Stimulated activated CD8-positive, alpha-beta memory T cell treated with anti-CD3 and anti-CD28 coated beads, Interleukin-7, amount 100 ng/mL, for 1 hour (primary cell): ENCODE measurements around the gene DIMT1.

ENCODE experiments used
- DNase-seq, 2 donors: peaks; one replicate each; pipeline ENCODE4 v3.0.0-alpha.2; 2020; ENCODE audit warnings: low read depth in 2 of 2

Gene DIMT1

DNA sequence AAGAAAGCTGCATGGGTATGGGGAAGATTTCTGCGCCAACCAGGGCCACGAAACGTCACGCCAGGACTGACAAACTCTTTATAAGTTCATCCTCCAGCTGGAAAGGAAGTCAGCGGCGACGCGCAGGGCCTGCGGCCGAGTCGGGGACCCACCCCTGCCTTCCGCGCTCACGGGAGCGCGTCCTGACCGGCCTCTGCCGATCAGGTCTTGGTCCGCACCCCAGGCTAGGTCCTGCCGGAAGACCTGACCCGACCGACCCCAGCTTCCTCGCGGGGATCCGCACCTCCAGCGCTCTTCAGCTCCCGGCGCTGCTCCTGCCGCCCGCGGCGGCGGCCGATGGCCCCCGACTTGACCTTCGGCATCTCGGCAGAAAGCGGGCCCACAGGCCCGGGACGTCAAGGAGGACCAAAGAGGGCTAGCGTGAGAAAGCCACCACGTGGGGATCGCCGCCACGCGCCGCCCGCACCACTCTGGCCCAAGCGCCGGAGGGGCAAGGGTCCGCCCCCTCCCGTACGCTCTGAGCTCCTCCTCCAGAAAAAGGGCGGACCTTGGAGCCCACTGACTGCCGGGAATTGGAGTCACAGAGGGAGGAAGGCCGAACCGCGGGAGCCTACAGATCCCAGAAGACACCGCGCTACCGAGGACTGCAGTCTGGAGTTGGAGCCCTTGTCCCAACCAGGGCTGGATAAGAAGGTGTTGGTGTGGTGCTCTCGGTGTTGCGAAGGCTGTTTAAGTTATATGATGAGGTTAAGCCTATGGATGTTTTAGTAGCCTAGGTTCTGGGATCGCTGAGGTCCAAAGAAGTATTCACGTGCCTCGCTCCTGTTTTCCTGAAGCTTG lies at the start of gene DIMT1:
TSS of gene DIMT1 (minus strand) at position 495 of the 840 bp plus-strand sequence. CDS start at position 362, 133 bp downstream.
- peak; percentile 78 to 80 for DNase-seq

DNA sequence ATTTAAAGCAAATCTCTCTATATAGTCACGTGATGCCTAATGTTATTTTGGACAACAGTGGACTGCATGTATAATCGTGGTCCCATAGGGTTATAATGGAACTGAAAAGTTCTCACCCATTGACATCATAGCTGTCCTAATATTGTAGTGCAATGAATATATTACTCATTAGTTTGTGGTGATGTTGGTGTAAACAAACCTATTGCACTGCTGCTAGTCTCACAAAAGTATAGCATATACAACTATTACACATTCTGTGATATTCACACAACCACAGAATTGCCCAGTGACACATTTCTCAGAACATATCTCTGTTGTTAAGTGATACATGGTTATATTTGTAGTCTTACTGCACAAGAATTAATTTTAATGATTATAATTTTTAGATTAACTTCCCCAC lies 46.6 kb upstream of the DIMT1 start:
- DNase-seq = no peak

DNA sequence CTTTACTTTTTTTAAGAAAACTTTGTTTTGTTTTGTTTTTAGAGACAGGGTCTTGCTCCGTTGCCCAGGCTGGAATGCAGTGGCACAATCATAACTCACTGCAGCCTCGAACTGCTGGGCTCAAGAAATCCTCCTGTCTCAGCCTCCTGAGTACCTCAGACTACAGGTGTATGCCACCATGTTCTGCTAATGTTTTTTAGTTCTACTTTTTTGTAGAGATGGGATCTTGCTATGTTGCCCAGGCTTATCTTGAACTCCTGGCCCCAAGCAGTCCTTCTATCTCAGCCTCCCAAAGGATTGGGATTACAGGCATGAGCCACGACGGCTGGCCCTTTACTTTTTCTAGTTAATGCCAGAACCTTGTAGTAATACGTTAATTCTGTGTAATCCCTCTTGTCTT lies 44.8 kb upstream of the DIMT1 start:
- no peak for DNase-seq

DNA sequence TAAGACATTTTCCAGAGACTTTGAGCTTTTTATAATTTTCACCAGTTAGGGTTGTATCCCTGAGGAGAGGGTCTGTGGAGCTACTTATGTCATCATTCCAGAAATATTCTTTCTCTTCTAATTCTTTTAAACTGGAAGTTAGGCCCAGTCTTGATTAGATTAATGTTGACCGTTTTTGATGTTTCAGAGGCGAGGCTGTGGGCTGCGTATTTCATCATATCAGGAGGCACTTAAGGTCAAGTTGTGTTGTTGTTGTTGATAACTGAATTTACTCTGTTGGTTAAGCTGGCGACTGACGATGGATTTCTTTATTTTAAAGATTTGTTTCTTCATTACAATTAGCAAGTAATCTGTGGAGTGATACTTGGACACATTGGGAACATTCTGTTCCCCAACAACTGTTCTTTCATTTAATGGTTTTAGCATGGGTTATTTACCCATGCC lies 28.9 kb upstream of the DIMT1 start:
- no peak for DNase-seq

DNA sequence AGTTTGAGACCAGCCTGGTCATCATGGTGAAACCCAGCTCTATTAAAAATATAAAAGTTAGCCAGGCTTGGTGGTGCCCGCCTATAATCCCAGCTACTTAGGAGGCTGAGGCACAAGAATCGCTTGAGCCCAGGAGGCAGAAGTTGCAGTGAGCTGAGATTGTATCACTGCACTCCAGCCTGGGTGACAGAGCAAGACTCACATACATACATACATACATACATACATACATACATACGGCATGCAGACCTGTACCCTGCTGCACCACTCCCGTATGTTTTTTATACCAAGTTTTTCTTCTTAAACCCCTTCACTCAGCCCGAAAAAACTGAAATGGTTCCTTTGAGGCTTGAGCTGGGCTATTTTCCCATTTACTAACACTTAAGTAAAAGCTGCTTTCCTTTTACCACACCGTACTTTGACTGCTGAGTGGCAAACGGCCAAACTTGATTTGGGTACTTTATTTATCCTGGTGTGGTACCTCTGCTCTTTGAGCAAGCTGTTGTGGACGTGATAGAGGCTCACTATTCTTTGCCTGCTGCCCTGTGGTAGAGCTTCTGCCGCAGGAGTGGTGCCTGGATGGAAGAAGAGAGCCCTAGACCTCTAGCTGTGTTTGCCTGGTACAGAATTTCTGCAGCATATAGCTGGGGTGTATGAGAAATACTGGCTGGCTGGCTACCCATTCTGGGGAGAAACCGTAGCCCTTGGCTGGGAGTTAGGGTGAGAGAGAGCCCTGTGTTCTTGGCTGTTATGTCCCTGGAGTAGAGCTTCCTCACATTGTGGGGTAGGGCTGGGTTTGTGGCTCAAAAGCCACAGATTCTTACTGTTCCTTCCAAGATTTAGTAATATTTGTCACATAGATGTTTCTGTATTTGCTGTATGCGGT lies 28.3 kb upstream of the DIMT1 start:
- DNase-seq = no peak

DNA sequence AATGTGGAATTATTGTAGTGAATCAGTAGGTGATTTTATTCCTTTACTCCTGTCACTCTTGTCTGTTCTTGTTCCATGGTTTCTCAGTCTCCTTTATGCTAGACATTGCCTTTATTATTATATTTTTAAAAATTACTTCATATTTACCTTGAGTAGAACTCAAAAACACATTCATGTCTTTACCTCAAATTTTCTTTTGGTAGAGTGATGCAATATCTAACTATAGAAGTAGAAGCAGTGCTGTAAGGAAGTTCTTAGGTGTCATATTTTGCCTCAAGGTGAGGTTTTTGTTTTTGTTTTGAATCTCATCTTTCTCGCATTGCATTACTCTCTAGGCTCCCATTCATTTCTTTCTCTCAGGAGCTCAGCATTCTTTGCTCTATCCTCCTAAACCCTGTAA lies 21.1 kb upstream of the DIMT1 start:
- DNase-seq = no peak

DNA sequence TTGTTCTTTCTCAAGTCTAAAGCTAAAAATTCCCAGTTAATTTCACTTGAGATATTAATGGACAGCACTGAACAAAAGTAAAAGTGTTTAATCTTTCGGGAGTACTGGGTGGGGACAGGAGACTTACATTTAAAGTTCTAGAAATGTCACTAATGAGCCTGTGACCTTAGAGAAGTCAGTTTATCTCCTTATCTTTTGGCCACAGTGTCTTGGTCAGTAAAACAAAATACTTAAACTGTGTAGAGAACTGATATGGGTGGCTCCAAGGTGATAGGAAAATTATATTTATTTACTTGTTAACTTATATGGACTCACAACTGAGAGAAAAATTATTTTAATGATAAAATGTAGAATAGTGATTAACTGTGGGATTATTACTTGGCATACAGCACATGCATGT lies 17.7 kb upstream of the DIMT1 start:
- no peak for DNase-seq

DNA sequence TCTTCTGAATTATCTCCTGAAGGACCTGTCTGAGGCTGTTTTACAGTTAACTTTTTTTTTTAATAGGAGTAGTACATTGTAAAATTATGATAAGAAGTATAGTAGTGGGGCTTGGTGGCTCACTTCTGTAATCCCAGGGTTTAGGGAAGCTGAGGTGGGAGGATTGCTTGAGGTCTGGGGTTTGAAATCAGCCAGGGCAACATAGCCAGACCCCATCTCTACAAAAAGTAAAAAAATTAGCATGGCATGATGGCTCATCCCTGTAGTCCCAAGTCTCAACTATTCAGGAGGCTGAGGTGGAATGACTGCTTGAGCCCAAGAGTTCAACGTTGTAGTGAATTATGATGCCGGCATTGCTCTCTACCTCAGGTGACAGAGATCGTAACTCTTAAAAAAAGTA lies 15.9 kb upstream of the DIMT1 start:
- no peak for DNase-seq

DNA sequence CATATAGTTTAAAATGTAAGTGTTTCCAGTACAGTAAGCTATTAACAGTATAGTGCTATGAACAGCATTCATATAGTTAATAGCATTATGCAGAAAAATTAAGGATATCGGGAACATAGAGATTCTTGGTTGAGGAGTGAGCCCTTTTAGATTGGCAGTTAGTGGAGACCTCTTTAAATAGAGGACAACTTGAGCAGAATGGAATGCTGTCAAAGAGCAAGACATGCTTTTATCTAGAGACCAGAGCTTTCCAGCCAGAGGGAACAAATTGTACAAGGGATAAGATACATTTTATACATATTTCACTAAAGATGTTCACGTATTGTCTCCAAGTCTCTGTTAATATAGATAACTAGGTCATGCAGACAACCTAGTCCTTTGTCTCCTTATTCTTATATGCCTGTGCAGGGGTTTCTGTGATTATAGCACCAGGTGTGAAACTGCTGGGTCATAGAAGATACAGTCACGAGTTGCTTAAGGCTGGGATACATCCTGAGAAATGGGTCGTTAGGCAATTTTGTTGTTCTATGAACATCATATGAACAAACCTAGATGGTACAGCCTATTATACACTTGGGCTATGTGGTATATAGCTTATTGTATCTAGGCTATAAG lies 14.9 kb upstream of the DIMT1 start:
- no peak for DNase-seq

DNA sequence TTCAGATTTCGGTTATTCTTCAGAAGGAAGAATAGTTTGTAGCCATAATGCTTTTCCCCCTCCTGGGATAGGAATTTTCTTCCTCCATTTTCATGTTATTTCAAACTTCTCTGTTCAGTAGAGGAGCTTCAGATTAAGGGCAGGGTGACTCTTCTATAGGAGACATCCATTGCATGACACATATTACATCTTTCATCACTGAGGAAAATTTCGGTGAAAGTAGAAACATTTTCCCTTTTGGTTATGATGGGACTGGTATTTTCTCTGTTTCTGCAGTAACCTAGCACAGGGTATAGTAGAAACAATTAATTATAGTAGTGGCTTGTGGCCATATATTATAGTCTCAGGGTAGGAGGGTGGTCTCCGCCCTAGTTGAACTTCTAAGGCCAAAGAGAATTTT lies 10.0 kb upstream of the DIMT1 start:
- DNase-seq = no peak

DNA sequence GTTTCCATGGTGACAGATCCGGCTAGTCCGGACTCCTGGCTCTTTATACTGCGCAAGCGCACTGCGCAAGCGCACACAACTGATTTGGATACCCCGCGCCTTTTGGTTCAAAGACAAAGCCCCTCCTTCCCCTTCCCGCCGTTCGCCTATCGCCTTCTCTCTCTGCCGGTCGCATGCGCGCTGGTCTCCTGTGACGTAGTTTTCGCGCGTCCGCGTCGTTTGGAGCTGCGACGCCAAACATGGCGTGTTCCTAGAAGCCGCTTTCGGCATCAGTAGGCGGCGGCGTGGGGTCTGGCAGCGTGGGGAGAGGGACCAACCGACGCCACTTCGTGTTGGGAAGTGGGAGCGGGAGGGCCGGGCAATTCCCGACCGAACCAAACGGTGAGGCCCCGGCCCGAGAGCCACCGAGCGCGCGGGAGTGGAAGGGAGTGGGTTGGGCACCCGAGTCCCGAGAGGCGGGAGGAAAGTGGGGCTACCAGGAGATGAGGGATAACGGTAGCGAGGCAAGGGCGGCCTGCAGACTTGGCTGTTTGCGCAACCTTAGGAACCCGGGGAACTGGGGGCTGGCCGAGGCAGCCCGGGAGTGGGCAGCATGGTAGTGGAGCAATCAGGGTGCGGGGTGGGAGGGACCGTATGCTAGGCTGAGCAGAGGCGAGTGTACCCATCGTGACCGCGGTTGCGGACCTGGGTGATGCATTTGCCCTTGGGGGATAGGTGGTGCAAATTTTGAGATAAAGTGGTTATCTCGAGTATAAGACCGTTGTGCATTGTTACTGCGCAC lies 9.0 kb upstream of the DIMT1 start, which contains the start of gene IPO11:
TSS of gene IPO11 (plus strand) at position 215 of the 781 bp plus-strand sequence. CDS start 24,517 bp downstream, outside the sequence.
- DNase-seq = peak; percentile 98 to 99

DNA sequence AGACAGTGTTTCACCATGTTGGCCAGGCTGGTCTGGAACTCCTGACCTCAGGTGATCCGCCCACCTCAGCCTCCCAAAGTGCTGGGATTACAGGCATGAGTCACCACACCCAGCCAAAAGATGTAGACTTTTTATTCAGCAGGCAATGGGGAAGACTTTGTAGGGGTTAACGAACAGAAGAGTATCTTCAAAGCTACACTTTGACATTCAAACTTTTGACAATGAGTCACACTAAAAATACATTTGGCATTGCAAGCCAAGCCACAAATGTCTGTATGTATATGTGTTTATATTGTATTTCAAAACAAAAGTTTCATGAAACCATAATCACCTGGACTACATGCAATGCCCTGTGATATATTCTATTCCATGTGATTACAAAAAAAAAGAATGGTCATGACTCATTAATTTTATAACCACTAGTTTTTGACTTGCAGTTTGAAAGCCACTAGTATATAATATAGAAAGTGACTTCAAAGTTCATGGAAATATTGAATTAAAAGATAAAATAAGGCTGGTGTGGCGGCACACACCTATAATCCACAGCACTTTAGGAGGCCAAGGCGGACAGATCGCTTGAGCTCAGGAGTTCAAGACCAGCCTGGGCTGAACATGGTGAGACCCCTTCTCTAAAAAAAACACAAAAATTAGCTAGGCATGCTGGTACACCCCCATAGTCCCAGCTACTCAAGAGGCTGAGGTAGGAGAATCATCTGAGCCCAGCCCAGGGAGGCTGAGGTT lies 8.3 kb downstream of the DIMT1 start:
- no peak for DNase-seq

DNA sequence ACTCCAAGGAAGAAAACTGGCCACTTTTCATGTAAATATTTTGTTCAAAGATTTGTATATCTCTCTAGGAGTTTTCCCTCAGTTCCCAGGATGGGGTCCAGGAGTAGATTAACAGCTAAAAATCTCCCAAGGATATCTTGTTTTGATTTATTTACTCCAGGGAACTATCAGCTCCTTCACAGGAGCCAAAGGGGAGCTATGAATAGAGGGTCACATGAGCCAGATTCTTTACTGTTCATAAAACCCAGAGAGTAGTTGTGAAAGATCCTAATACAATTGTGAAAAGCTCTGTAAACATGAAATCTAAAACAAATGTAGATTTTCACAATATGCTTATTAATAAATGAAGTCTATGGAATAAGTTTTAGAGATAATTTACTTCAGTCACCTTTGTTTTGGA lies 16.9 kb downstream of the DIMT1 start:
- DNase-seq = no peak

DNA sequence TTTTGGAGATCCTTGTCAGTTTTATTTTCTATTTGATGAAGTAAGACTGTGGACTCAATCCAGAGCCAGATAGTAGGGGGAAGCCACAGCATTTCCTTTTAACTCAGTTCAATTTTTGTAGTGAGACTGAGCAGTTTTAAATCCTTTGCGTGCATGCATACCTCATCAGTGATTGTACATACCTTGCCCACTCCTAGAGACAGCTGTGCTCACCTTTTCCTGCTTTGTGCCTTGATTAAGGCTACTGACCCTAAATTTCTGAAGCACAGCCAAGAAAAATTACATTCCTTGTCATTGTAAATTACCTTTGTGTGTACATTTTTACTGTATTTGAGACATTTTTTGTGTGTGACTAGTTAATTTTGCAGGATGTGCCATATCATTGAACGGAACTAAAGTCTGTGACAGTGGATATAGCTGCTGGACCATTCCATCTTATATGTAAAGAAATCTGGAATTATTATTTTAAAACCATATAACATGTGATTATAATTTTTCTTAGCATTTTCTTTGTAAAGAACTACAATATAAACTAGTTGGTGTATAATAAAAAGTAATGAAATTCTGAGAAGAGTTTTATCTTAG lies 17.8 kb downstream of the DIMT1 start:
- DNase-seq = no peak

DNA sequence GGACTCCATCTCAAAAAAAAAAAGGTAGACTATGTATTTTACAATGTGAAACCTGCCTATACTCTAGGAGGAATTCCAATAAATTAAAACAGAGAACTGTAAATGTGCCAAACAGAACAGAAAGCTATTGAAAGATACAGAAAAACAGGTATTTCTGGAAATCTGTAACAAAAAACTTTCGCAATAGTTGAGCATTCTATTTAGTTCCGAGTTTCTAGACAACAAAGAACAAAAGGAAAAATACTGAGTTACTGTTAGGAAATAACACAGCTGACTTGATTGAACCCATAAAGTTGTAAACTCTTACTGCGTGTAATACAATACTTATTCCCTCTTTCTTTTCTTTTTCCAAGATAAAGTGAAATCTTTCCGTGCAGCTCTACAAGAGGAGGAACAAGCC lies 18.6 kb downstream of the DIMT1 start:
- no peak for DNase-seq

DNA sequence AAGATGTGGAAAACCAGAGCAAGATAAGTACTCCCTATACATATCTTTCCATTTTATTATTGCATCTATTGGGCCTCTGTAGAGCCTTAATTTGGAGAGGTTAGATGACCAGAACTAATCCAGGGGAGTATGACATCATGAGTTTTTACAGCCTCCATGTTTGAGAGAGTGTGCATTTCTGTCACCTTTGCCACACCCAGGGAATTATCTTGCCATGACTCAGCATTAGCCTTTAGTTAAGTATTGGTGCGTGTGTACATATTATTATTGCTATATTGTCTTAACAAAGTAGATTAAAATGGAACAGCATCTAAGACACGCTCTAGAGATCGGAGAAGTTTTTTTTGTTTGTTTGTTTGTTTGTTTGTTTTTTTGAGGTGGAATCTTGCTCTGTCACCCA lies 27.6 kb downstream of the DIMT1 start:
- no peak for DNase-seq

DNA sequence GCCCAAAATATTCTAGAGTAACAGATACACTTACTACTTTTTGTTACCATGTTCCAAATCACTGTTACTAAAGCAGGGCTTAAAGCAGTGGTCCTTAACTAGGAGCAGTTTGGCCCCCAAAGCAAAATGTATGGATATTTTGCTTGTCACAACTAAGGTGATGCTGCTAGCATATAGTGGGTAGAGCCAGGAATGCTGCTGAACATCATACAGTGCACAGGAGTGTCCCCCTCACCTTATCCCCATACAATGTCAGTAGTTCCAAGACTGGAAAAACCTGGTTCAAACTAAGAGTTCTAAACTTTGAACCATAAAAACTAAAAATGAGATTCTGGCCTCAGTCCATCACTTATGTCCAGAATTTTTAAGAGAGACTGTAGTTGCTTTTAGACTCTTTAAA lies 28.1 kb downstream of the DIMT1 start:
- DNase-seq = no peak

DNA sequence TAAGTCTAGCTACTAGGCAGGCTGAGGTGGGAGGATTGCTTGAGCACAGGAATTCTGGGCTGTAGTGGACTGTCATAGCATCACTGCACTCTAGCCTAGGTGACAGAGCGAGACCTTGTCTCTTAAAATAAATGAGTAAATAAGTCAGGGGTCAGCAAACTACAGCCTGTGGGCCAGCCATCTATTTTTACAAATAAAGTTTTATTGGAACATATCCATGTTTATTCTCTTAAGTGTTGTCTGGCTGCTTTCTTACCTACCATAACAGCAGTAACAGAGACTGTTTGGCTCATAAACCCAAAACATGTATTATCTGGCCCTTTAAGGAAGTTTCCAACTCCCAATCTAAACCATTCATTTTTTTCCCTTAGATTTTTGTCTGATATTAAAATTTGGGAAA lies 29.6 kb downstream of the DIMT1 start:
- DNase-seq = no peak

DNA sequence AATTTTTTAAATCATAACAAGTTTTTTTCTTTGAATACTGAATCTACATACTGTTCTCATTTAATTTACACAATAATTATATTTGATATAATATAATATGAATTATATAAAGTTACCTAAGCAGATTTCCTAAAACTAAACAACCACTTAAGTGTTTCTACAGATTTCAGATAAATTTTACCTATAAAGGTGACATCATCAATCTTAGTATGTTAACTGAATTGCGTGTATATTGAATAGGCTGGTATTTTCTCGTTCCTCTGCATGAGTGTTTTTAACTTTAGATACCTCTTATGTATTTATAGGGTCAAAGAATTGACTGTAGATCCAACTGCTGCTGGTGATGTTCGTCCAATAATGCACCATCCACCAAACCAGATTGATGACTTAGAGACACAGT lies 30.3 kb downstream of the DIMT1 start:
- DNase-seq = no peak

DNA sequence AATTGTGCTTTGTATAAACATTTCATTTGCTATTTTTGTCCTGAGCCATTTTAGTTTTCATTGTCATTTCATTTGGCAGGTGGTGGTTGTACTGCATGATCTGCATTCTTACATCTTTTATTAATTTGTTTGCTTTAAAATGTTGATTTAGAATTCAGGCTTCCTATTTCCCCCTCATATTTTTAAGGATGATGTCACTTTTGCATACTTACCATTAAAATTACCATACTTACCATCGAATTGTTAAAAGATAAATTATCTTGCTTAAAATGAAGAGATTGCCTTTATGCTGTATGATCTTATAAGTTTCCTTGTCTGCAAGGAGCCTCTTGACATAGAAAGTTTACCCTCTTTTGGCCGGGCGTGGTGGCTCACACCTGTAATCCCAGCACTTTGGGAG lies 31.1 kb downstream of the DIMT1 start:
- no peak for DNase-seq
